Cardiac septum (tissue), 1 donor: ENCODE data around the gene ZBTB37. TPM values are rescaled to one million over a fixed set of nuclear protein-coding genes. Genes with fewer than 3 reads are reported as not detected.

ENCODE experiments used
- total RNA-seq: library from RNA; stranded (reverse); fragmentation: NEBNext Ultra II Directional; extraction: Animal tissue kit (Norgen Biotek cat#: 25700); gene quantifications from one replicate; pipeline ENCODE4 v1.2.1, GENCODE V29; 2021
- donor health status: DM: no; HTN: no; CAD: no.

Gene ZBTB37
- total RNA-seq, 1 donor from 2014 or later = 14.3 TPM

Other genes starting within 250 kb of the ZBTB37 start
- not detected for gene TEX50, start 233.0 kb upstream of the ZBTB37 start, total RNA-seq
- gene ANKRD45, start 198.5 kb upstream of the ZBTB37 start, total RNA-seq = 0.32 TPM
- 17.1 TPM for gene KLHL20, start 153.4 kb upstream of the ZBTB37 start, total RNA-seq
- gene DARS2, start 43.7 kb upstream of the ZBTB37 start, total RNA-seq = 12.5 TPM
- 3.9 TPM for gene CENPL, start 43.5 kb upstream of the ZBTB37 start, total RNA-seq
- gene GAS5, start 391 bp upstream of the ZBTB37 start, total RNA-seq = 58.0 TPM
- gene SERPINC1, start 48.9 kb downstream of the ZBTB37 start, total RNA-seq = 0.40 TPM
- gene RC3H1, start 154.0 kb downstream of the ZBTB37 start, total RNA-seq = 24.7 TPM